Measurements from ENCODE around the gene LASP1.
"Not testable (repeated sequence)": the region's sequence is repeated elsewhere in the genome, so short reads cannot be mapped to it uniquely, and the experiment has no call there.

The LASP1 gene

GRCh38 chr17:38940404-38940803 is 70.5 kb downstream of the LASP1 start:
- DNase-seq: no peak

DNA sequence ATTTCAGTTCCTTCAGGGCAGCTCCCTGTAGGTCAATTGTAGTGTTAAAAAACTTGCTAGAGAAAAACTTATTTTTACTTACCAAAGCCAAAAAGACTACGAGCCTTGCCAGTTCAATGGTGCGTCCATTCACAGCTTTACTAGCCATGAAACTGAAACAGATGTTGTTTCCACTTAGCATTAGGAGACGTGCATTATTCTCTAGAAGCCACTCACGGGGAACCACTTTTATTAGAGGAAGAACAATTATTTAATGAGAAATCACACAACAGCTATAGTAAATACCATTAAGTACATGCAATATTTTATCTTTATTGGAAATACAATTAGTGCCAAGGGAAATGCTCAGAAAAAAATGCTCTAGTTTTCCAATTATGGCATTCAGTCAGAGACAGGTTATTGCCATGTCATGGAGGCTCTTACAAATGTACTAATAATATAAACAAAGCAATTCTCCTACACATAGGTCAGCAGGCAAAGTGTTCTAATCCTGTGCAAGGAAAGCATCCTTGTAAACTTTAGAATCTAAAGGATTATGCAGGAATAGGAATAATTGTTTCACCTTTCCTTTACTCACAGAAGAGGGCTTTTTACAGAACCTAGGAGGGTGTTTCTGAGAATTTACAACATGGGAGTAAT is 73.0 kb downstream of the LASP1 start:
- no peak for DNase-seq

DNA sequence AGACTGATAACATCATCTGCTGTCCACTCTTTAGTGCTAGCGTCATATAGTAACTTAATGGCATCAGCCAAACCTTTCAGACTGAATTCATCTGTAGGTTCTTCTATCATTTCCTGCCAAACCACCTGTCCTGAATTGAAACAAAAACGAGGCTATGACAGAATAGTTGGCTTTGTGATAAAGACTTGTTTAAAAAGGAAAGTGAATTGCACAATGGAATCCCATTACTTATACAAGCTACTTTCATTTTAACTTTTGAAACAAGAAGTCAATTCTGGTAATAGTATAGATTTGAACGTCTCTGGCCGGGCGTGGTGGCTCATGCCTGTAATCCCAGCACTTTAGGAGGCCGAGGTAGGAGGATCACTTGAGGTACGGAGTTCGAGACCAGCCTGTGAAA is 73.7 kb downstream of the LASP1 start:
- DNase-seq: no peak

DNA sequence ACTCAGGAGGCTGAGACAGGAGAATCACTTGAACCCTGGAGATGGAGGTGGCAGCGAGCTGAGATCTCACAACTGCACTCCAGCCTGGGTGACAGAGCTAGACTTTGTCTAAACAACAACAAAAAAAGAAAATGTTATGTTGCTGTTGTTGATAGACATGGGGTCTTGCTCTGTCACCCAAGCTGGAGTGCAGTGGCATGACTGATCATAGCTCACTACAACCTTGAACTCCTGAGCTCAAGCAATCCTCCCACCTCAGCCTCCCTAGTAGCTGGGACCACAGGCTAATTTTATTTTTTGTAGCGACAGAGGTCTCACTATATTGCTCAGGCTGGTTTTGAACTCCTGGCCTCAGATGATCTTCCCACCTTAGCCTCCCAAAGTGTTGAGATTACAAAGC is 77.3 kb downstream of the LASP1 start:
- no peak for DNase-seq

DNA sequence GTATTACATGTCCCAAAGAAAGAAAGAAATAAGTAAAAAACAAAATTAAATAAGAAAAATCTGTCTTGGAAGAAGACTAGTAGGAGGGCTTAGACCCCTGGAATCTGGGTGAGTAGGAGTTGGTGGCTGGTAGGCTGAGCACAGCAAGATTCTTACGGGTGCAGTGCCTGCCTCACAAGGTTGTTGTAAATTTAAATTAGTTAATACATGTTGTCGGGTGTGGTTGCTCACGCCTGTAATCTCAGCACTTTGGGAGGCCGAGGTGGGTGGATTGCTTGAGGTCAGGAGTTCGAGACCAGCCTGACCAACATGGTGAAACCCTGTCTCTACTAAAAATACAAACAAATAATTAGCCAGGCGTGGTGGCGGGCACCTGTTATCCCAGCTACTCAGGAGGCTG is 83.9 kb downstream of the LASP1 start:
- DNase-seq: not testable (repeated sequence)

DNA sequence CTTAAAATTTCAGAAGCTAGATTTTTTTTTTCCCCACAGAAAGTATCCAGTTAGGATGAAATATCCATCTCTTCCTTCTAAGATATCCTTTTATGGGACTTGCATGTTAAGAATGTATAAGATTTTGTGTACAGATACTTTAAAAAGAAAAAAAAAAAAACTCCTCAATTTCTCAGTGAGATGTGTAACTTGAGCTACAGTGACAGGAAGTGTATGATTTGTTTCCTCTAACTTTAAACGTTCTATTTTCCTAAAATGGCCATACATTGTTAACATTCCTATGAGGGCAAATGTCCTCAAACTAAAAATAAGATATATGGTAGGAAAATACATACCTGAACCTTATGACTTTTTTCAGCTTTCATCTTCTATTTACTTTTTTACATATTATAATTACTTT is 88.5 kb downstream of the LASP1 start:
- DNase-seq: no peak

GRCh38 chr17:38958756-38959155 is 88.9 kb downstream of the LASP1 start:
- DNase-seq: no peak

GRCh38 chr17:38959508-38959907 is 89.7 kb downstream of the LASP1 start:
- no peak for DNase-seq

GRCh38 chr17:38960402-38960801 is 90.5 kb downstream of the LASP1 start:
- no peak for DNase-seq

DNA sequence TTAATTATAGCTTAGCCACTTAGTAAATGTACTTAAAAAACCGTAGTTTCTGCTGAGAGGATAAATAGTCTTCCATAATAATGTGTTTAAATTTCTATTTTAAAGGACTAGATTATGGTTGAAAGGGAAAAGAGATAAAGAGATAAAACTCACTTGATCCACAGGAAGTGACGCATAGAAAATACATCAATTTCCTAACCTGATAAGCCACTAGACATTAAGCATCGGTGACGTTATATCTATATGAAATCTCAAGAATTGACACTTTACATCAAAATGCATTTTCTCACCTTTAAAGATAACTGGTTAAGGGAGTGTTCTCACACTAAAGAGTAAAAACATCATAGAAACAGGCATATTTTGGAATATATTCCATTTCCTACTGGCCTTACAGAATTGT is 91.6 kb downstream of the LASP1 start:
- no peak for DNase-seq

DNA sequence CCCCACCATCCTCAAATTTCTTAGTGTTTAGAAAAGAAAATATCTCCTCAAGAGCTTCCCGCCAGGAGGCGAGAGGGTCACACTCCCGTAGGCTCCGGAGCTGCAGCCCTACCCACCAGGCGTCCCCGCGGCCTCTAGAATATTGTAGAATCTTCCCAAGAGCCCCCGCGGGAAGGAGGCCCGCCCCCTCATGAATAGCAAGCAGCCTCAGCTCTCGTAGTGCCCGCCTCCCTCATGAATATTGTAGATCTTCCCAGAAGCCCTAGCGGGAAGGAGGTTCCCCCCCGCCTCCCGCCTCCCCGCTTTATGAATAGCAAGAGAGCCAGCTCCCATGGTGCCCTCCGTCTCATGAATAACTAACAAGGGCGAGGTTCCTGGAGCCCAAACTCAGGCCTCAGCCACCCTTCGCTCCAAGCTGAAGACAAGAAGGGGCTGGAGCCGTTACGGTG is 97.5 kb downstream of the LASP1 start, which contains the start of gene FBXO47:
FBXO47 (minus strand) TSS at position 114 of the 449 bp plus-strand sequence. CDS start 4,378 bp downstream, outside the sequence.
- DNase-seq: peak; percentile 97

DNA sequence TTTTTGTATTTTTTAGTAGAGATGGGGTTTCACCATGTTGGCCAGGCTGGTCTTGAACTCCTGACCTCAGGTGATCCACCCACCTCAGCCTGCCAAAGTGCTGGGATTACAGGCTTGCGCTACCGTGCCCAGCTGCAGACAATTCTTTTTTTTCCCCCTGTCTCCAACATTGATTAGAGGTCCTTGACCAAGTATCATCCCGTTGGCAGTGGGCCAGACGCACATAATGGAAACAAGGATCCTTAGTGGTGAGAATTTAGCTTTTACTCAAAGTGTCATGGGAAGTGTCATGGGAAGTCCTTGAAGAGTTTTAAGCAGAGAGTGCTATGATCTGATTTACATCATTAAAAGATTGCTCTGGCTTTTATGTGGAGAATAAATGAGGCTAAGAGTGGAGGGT is 99.4 kb downstream of the LASP1 start:
- peak; percentile 19 for DNase-seq

GRCh38 chr17:38970128-38970527 is 100.3 kb downstream of the LASP1 start:
- peak; percentile 19 for DNase-seq

GRCh38 chr17:38970804-38971203 is 100.9 kb downstream of the LASP1 start:
- DNase-seq: peak; percentile 27
